M059J (cell line): Measurements from ENCODE around the gene IL1RAP. TPM values are rescaled to one million over a fixed set of nuclear protein-coding genes. Genes with fewer than 3 reads are reported as not detected.
"Not testable (repeated sequence)": the region's sequence is repeated elsewhere in the genome, so short reads cannot be mapped to it uniquely, and the experiment has no call there.

Source experiments
- DNase-seq: peaks from one replicate; pipeline ENCODE4 v3.0.0-alpha.2; 2012; ENCODE audit warnings: low read depth
- total RNA-seq: library from RNA; depleted of rRNA; stranded (reverse); fragments of >200 nt; shearing (Covaris generic); gene quantifications from 2 replicates; pipeline ENCODE4 v1.2.3, GENCODE V29; 2014

IL1RAP gene
- total RNA-seq, 1 experiment from 2014 or later: 42.6 TPM

DNA sequence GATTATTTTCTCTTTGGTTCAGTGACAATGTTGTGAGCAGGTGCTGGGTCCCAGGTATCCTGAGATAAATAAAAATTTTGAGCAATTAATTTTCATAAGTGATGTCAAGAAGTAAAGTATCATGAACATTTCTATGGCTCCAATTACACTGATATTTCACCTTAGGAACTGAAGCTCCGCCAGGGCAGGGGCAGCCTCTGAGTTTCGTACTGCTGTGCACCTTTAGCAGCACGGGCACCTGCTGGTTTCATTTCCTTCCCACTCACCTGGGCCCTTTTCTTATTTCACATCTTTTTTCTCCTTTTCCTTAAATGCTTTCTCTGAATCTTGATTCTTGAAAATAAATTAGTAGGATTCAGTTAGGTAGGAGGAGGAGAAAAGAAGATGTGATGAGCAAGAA, 1.2 kb upstream of the IL1RAP start:
- no peak for DNase-seq

- peak; percentile 74 for DNase-seq
These were observed 698 bp downstream of the IL1RAP start for GRCh38 chr3:190514413-190515153.

DNA sequence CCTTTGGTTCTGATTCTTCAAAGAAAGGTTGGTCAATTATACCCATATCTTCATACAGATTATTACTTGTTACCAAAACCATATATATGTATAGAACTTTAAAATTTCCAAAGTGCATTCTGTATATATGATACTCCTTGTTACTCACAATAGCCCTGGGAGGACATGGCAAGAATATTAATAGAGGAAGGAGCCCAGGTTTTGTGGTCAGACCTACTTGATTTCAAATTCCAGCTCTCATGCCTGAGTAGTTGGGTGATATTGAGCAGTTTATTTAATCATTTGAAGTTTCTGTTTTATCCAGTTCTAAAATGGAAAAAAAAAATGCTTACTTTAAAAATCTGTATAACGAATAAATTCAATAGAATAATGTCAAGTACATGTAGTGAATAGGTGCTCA, 2.5 kb downstream of the IL1RAP start:
- DNase-seq: peak; percentile 66

- DNase-seq: peak; percentile 72
These were observed 3.8 kb downstream of the IL1RAP start for GRCh38 chr3:190517687-190518086.

GRCh38 chr3:190518531-190518930, 4.6 kb downstream of the IL1RAP start:
- DNase-seq: not testable (repeated sequence)

DNA sequence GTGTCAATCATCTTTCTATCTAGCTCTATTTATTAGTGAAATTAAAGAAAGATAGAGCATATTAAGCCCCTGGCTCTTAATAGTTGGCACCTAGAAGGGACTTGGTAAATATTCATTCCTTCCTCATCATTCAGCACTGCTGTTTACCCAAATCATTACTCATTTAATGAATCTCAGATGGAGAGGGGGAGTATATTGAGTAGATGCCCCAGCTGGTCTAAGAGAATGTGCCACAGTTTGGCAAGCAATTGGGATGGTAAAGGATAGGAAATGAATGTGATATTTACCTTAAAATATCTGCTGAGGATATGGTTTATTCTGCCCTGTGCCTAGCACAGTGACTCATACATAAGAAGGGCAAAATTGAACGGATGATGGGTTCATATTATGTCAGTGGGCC, 6.0 kb downstream of the IL1RAP start:
- peak; percentile 22 for DNase-seq

GRCh38 chr3:190521998-190522397, 8.1 kb downstream of the IL1RAP start:
- no peak for DNase-seq

DNA sequence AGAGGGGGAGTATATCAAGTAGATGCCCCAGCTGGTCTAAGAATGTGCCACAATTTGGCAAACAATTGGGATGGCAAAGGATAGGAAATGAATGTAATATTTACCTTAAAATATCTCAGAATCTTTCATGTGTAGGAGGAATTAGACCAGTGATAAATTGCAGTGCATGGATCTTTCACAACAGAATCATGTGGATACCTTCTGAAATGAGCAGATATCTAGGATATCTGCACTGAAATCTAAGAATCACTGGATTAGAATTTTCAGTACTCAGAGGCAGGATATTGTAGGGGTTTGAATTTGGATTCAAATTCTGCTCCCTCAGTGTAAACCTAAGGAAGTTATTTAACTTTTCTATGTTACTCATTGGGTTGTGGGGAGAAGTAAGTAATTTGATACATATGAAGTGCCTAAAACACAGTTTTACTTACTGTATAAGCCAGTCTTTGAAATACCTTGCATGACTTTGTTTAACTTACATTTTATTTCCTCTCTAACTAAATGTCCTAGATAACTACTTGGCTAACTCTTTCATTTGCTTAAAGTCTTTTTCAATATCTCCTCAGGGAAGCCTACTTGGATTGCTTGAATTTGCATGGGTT, 8.8 kb downstream of the IL1RAP start:
- DNase-seq: no peak

DNA sequence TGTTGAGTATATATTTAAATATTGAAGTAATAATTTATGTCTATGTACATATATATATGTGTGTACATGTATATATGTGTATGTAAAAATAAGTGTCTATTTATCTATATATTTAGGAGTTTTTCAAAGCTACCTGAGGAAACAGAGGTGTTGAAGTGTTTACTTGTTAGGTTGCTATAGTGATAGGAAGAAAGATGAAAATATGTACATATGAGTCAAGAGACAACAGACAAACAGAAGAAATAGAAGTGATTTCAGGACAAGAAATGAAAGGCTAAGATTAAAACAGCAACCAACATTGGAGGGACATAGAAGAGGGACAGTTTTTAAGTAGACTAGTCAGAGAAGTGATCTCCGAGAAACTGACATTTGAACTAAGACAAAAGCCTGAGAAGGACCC, 11.1 kb downstream of the IL1RAP start:
- DNase-seq: no peak

DNA sequence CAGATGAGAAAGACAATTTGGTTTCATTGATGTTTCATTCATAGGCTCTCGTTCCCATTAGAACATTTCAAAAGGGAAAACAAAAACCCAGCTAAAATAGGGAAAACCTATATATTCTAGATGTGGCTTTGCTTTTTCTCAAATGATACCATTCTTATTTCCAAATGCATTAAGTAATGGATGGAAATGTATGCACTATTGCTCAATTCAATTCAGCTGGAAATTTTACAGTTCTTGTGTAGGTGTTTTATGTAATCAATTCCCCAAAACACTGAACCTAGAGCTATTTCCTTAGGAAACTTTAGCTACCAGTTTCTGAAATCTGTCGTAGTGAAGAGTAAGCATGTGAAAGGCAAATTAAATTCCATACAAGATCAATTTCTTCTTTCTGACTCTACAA, 11.7 kb downstream of the IL1RAP start:
- DNase-seq: no peak

DNA sequence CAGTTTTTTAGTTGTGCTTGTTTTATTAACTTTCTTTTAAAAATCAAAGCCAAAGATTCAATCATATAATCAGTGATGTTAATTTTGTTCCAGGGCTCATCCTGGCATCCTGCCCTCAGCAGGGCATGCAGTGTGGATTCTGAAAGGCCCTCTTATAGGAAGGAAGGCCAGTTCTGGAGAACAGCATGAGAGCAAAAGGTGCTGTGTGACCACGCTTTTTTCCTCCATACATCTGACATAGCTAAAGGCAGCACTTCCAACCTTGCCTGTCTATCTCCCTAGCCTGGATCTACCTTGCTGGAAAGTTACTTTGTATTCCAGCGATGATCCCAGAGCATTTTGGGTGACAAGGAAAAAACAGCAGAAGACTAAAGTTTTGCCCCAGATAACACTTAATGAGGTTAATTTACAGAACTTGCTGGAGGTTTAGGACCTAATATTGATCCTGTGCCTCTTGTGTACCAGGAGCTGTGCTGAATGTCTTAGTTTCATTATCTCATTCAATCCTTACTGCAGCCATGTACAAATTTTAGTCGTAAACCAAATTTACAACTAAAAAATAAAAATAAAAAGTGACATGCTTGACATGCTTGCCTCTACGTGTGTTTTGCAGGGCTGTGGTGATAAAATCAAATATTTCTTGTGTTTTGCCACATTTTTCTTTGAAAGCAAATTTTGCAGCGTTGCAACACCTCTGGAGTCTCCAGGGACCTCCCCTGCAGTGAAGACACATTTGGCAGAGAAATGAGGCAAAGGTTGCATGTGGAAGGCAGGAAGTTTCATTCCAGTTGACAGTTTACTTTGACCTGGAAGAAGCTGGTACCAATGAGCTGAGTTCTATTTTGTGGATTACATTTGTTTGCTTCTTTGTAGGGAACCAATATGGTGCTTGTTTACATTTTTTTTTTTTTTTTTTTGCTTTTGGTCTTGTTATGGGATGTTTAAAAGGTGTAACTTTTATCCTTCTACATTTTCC, 13.2 kb downstream of the IL1RAP start:
- DNase-seq: peak; percentile 55

DNA sequence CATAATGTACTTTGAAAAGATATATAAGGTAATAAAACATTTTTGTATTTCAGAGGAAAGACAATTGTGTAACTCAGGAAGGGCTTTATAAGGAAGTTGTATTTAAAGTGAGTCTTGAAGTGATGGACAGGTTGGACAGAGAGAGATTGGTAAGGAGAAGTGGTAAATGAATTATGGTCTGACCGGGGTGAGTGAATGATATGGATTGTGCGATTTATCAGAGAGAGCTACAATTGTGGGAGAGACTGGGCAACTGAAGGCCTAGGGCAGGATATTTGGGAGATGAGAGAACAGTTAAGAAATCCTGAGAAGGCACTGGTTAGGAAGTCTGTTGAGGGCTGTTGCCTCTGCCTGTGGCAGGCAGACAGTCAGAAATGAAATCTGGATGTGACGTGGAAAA, 14.8 kb downstream of the IL1RAP start:
- no peak for DNase-seq

- no peak for DNase-seq
These were observed 17.5 kb downstream of the IL1RAP start for GRCh38 chr3:190531406-190531805.

- no peak for DNase-seq
These were observed 18.9 kb downstream of the IL1RAP start for GRCh38 chr3:190532731-190533203.

GRCh38 chr3:190533511-190534281, 19.8 kb downstream of the IL1RAP start:
- peak; percentile 99 for DNase-seq

DNA sequence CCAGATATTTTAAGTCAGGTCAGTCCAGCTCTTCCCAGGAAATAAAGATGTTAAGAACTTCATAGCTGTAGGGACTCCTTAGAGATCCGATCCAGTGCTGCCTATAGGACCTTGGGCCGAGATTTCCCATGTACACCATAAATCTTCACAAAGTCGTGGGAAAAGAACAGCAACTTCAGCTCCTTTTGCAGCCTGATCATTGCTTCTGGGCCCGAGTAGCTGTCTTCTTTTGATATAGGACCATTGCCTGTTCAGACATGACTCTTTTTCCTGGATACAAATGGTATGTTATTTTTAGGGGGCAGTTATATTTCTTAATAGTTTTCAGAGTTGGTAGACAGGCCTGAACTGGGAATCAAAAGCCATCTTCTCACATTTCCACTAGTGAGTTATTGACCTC, 20.5 kb downstream of the IL1RAP start:
- peak; percentile 32 for DNase-seq

GRCh38 chr3:190534986-190535385, 21.1 kb downstream of the IL1RAP start:
- peak; percentile 27 for DNase-seq

- DNase-seq: no peak
These were observed 23.3 kb downstream of the IL1RAP start for GRCh38 chr3:190537146-190537545.

DNA sequence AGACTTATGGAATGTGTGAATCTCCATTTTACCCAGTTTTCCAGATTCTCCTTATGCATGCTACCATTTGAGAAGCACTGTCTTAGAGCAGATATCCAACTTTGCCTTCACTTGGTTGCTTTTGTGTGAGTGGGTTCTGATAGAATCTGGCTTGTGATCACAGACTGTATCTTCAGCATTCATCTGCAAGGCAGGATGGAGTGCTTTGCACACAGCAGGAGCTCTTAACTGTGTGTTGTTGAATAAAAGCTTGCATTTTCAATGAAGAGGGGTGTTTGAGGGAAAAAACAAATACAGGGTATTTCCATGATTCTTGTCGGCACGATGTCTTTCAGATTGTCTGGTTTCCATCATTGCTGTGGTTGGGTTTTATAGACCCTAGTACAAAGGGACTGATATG, 24.4 kb downstream of the IL1RAP start:
- no peak for DNase-seq

GRCh38 chr3:190539526-190539925, 25.6 kb downstream of the IL1RAP start:
- DNase-seq: no peak

- no peak for DNase-seq
These were observed 27.1 kb downstream of the IL1RAP start for GRCh38 chr3:190541008-190541407.

GRCh38 chr3:190541560-190541959, 27.7 kb downstream of the IL1RAP start:
- DNase-seq: no peak
